GM18870 (cell line): ENCODE results near the gene FEM1B.

Experiments
- ATAC-seq: cut with Tn5 transposase; IDR thresholded peaks from one replicate; pipeline ENCODE4 v1.9.1; 2021; ENCODE audit warnings: moderate library complexity; ENCODE audit not compliant: unreplicated experiment

FEM1B gene

GRCh38 chr15:68305420-68305871, 27.9 kb downstream of the FEM1B start:
- ATAC-seq: no peak

GRCh38 chr15:68307131-68307928, 29.8 kb downstream of the FEM1B start:
- no peak for ATAC-seq

- ATAC-seq: no peak
Observed at GRCh38 chr15:68309024-68309423, 31.5 kb downstream of the FEM1B start.

- ATAC-seq: no peak
Observed at GRCh38 chr15:68310178-68310803, 32.7 kb downstream of the FEM1B start.

- no peak for ATAC-seq
Observed at GRCh38 chr15:68310804-68311463, 33.4 kb downstream of the FEM1B start.

- ATAC-seq: no peak
Observed at GRCh38 chr15:68311464-68311835, 33.9 kb downstream of the FEM1B start.

GRCh38 chr15:68311859-68312557, 34.5 kb downstream of the FEM1B start:
- ATAC-seq: no peak

- ATAC-seq: no peak
Observed at GRCh38 chr15:68312701-68313204, 35.2 kb downstream of the FEM1B start.

GRCh38 chr15:68313501-68314410, 36.2 kb downstream of the FEM1B start:
- ATAC-seq: no peak

GRCh38 chr15:68314563-68314962, 37.0 kb downstream of the FEM1B start:
- ATAC-seq: no peak

GRCh38 chr15:68315035-68315434, 37.5 kb downstream of the FEM1B start:
- ATAC-seq: no peak

GRCh38 chr15:68315495-68316031, 38.0 kb downstream of the FEM1B start:
- ATAC-seq: no peak

GRCh38 chr15:68316061-68316804, 38.7 kb downstream of the FEM1B start:
- no peak for ATAC-seq

- no peak for ATAC-seq
Observed at GRCh38 chr15:68317281-68318007, 39.9 kb downstream of the FEM1B start.

GRCh38 chr15:68318008-68318835, 40.7 kb downstream of the FEM1B start:
- ATAC-seq: no peak

- ATAC-seq: no peak
Observed at GRCh38 chr15:68318931-68319909, 41.7 kb downstream of the FEM1B start.
